SIG-M5 treated with dmso at 0.1 percent for 504 hours (cell line): Measurements from ENCODE around the gene PRR36.
"Not testable (repeated sequence)": the region's sequence is repeated elsewhere in the genome, so short reads cannot be mapped to it uniquely, and the experiment has no call there.

ENCODE experiments used
- DNase-seq: peaks from one replicate; lab custom pipeline; 2025; ENCODE audit not compliant: unreplicated experiment; lab: John Stamatoyannopoulos, UW

The PRR36 gene

GRCh38 chr19:7900401-7900870 is 26.2 kb upstream of the PRR36 start:
- no peak for DNase-seq

GRCh38 chr19:7899751-7900378 is 25.7 kb upstream of the PRR36 start:
- DNase-seq, result no peak

- DNase-seq, result no peak
Observed at GRCh38 chr19:7898967-7899366, 24.8 kb upstream of the PRR36 start.

DNA sequence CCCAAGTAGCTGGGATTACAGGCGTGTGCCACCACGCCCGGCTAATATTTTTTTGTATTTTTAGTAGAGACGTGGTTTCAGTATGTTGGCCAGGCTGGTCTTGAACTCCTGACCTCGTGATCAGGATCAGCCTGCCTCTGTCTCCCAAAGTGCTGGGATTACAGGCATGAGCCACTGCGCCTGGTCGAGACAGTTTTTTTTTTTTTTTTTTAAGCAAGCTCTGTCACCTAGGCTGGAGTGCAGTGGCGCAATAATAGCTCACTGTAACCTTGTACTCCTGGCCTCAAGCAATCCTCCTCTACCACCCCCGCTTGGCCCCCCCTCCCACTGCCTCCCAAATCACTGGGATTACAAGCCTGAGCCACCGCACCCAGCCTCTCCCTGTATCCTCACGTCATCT is 23.1 kb upstream of the PRR36 start:
- no peak for DNase-seq

DNA sequence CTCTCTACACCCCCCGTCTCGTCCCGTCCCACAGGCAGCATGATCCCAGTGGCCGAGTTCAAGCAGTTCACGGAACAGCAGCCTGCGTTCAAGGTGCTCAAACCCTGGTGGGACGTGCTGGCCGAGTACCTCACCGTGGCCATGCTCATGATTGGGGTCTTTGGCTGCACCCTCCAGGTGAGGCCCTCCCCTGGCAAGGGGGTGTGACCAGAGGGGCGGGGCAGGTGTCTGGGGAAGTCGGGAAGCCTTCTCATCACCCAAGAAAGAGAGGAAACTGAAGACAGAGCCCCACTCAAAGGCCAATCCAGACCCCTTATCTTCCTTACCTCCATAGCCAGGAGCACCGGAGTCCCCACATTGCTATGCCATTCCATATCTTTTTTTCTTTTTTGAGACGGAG is 21.4 kb upstream of the PRR36 start:
- DNase-seq, result no peak

DNA sequence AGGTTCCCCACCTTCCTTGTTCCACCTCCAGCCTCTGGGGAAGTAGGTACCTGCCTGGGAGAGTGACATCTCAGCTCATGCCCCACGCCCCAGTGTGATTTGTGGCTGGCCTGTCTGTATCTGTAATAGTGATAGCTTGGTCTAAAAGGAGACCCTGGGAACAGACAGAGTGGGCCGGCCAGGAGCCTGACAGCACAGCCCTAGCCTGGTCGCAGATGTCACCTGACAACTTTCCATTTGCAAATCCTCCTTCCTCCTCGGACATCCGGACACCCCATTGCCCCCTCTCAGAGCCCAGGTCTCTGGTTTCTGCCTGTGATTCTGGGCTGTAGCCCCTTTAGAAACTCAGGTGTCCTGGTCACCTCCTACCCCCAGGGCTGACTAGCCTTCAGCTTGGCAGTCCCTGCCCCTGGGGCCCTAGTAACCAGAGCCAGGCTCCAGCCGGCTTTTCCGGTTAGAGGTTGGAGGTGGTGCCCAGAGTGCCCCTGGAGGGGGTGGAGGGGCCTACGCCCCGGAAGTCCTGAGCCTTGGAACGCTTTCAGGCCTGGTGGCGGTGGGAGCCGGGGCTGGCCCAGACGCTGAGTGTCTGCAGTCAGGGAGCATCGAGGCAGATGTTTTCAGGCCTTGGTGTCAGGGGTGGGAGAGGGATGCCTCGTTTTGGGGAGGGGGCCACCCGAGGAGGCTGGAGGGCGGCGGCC is 20.6 kb upstream of the PRR36 start:
- no peak for DNase-seq

DNA sequence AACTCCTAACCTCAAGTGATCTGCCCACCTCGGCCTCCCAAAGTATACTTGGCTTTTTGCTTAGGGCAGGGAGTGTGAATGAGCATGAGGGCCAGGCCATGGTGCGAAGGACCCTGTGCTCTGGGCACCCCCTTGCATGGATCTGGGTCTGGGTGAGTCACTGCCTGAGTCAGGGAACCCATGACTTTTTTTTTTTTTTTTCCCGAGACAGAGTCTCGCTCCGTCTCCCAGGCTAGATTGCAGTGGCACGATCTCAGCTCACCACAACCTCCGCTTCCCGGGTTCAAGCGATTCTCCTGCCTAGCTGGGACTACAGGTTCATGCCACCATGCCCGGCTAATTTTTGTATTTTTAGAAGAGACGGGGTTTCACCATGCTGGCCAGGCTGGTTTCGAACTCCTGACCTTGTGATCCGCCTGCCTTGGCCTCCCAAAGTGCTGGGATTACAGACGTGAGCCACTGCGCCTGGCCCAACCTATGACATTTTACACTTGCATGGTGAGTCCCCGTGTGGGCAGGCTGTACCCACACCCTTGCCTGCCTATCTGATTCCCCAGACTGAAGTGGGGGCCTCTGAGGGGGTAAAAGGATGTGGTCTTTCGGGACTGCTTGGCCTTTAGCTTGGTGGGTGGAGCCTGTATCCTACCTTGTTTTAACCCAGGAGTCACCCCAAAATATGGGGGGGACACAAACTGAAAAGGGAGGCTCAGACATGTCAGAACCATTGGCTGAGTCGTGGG is 19.3 kb upstream of the PRR36 start:
- DNase-seq, result not testable (repeated sequence)

GRCh38 chr19:7888826-7889217 is 14.6 kb upstream of the PRR36 start:
- no peak for DNase-seq

DNA sequence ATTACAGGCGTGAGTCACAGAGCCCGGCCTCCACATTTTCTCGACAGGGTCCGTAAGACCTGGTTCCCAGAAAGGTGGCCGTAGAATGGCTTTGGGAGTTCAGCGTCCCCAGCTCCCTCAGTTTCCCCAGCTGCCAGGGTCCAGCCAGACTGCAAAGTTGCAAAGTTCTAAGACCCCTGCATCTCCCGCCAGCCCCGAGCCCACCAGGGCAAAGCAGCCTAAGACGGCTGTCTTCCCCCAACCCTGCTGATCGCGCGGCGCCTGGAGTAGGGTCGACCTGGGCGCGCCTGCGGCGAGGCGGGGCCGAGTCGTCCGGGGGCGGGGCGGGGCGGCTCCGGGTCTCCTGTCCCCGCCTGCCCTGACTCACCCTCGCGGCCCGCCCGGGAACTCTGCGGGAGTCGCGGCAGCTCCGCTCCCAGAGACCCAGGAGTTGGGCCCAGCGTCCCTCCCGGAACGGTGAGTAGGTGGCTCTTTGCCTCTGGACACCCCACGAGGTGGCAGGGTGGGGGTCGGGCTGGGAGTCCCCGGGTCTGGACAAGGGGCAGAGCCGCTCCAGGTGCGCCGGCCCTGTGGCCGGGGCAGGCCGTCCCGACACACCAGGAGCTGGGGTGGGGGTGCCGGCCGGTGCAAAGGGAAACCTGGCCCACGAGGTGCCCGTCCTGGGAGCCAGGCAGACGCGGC is 14.1 kb upstream of the PRR36 start, which contains the start of gene LRRC8E:
Gene LRRC8E (plus strand): TSS at position 366 of the 681 bp plus-strand sequence. CDS start 7,094 bp downstream, outside the sequence.
- DNase-seq, result no peak

DNA sequence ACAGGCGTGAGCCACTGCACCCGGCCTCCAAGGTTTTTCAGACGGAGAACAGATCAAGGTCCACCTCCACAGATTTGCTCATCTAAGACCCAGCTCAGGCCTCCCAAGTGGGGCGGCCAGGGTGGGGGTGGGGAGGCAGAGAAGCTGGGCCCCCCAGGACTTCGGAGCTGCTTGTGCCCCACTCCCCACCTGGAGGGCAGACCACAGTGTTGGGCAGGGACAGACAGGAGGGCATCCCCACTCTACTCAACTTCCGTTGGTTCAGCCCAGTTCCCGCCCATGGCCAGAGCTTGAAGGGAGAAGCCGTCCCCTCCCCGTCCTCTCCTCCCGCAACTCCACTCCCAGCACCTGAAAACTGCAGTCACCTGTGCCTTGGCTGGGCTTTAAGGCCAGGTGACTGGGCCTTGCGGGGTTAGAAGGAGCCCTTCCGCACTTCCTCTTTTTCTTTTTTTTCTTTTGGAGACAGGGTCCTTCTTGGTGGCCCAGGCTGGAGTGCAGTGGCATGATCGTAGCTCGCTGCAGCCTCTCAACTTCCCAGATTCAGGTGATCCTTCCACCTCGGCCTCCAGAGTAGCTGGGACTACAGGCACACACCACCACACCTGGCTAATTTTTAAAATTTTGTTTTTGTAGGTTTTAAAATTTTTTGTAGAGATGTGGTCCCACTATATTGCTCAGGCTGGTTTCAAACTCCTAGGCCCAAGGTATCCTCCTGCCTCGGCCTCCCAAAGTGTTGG is 13.4 kb upstream of the PRR36 start:
- no peak for DNase-seq

GRCh38 chr19:7885818-7886217 is 11.6 kb upstream of the PRR36 start:
- DNase-seq, result no peak

- DNase-seq, result no peak
Observed at GRCh38 chr19:7883796-7884570, 9.8 kb upstream of the PRR36 start.

DNA sequence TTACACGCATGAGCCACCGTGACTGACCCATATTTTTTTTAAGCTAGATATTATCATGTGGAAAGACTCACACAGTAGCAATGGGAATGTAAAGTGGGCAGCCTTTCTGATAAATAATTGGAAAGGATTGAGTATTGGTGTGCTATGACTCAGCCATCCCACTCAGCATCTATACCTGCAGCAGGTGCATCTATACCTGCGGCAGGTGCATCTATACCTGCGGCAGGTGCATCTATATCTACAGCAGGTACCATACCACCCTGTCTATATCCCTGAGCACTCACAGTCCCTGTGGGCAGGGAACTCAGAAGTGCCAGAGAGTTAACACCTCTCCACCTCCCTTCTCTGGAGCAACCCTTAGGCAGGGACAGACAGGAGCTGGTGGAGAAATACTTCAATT is 8.9 kb upstream of the PRR36 start:
- no peak for DNase-seq

GRCh38 chr19:7881910-7882309 is 7.7 kb upstream of the PRR36 start:
- no peak for DNase-seq

GRCh38 chr19:7879836-7880235 is 5.6 kb upstream of the PRR36 start:
- DNase-seq, result no peak

- DNase-seq, result no peak
Observed at GRCh38 chr19:7879111-7879807, 5.1 kb upstream of the PRR36 start.

- no peak for DNase-seq
Observed at GRCh38 chr19:7877249-7877836, 3.2 kb upstream of the PRR36 start.

- DNase-seq, result no peak
Observed at GRCh38 chr19:7874897-7875273, 695 bp upstream of the PRR36 start.
